GM19238 (cell line): ENCODE results near the gene MYH14.
"Not testable (repeated sequence)": the region's sequence is repeated elsewhere in the genome, so short reads cannot be mapped to it uniquely, and the experiment has no call there.

Experiments
- DNase-seq: peaks from one replicate; pipeline ENCODE4 v3.0.0; 2011; ENCODE audit warnings: low spot score; ENCODE audit not compliant: insufficient read length

MYH14 gene

DNA sequence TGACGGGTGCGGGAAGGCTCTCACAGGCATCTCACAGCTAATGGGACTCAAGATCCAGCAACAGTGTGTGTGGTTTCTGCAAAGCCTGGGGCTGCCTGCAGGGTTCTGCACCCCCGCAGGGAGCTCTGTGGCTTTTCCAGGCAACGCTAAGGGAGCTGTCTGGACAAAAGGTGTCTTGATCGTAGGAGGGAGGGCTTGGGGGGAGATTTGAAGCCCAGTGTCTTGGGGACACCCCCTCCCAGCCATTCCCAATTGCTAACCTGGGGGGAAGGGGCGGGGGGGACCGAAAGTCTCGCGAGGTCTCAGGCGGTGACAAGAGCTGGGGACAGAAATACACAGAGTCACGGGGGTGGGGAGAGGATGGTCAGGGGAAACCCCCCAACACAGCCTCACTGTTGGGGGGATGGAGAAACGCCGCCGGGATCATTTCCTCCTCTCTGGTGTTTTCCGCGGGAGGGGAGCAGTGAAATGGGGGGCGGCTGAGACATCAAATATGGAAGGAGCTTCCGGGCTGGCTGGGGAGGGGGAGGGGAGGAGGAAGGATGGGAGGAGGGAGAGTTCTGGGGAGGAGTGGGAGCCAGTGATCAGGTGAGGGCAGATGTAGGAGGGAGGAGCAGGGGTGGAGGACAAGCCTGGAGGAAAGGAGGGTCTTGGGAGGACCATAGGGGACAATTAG is 112.5 kb downstream of the MYH14 start:
- no peak for DNase-seq

DNA sequence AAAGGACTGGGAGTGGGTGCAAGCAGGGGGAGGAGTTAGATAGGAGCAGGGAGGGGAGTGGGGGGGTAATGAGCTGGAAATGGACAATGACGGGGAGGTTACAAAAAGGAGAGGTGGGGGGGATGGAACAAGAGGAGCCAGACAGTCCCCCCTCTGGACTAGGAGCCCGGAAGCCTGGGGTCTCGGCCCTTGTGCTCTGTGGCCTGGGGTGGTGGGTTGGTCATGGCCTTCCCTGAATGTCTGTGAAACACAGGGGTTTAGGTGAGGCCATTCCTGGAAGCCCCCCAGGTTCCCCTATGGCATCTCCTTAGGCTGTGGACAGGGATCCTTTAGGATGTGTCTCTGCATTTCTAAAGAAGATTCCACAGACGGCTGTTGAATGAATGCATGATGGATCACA is 113.7 kb downstream of the MYH14 start:
- no peak for DNase-seq

DNA sequence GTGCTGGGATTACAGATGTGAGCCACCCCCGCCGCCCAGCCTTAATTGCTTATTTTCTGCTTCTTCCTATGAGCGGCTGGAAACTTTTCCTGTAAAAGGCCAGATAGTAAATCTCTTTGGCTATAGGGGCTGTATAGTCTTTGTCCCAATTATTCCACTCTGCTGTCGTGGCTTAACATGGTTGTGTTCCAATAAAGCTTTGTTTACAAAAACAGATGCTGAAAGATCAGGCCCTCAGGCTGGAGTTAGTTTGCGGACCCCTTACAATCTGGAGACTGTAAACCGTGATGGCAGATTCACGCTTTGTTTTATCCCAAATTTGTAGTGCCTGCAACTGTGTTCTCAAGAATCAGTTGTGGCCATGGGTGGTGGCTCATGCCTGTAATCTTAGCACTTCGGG is 115.0 kb downstream of the MYH14 start:
- no peak for DNase-seq

DNA sequence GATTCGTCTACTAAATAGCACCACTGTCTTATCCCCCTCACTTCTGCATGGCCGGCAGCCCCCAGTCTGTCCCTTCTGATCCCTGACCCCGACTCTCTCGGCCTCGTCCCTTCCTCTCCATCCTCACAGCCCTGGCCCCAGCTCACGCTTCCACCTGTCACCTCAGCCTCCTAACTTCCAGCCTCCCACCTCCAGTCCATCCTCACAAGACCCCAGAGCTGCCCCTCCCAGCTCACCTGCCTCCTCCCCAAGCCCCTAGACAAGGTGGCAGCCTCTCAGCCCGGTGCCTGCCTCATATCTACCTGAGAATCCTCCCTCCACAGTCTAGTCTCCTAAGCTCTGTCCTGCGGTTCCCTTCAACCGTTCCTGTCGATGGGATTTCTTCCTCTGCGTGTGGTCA is 115.7 kb downstream of the MYH14 start:
- no peak for DNase-seq

DNA sequence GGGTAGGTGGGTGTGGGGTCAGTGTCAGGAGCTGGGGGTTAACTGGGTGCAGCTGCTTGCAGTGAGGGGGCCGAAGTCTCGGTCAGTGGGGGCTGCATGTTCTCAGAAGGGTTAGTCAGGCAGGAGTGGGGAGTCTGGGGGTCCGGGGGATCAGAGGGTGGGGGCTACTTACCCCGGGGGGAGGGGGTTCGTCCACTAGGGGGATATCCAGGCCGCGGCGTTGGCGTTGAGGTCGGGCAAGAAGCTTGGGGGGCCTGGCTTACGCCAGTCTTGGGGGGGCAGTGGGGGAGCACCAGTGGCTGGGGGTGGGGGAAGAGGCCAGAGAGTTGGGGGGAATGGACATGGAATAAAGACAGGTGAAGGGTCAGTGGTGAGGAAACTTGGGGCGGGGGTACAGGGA is 116.6 kb downstream of the MYH14 start:
- DNase-seq = no peak

DNA sequence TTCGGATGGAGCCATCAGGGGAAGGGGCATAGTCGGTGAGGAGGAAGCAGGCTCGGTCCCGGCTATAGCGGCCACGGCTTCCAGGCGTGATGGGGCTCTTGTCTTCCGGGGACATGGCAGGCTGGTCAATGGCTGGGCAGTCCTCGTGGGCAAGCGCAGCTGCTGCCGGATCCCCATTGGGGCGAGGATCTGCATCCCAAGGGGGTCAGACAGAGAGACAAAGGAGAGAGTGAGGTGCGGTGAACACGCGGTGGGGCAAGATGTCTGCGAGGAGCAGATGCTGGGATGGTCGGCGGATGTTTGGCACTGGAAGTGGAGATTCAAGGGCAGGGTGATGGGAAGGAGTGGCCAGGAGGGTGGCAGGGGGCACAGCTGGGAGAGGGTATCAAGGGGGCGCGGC is 117.2 kb downstream of the MYH14 start:
- DNase-seq = no peak

DNA sequence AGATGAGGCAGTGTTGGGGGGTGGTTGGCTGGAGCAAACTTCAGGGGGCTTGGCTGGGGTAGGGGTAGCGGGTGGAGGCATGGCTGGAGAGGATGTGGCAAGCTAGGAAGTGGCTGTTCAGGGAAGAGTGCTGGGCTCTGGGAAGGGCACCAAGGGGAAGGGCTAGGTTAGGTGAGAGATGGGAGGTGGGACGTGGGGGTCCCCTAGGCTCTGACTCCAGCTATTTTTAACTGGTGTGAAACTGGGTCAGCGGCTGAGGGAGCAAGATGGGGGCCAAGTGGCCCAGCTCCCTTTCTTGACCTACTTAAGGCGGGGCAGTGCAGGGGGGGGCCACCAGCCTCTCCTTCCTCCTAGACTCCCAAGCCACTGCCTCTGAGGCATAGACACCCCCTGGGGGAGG is 118.4 kb downstream of the MYH14 start:
- no peak for DNase-seq

DNA sequence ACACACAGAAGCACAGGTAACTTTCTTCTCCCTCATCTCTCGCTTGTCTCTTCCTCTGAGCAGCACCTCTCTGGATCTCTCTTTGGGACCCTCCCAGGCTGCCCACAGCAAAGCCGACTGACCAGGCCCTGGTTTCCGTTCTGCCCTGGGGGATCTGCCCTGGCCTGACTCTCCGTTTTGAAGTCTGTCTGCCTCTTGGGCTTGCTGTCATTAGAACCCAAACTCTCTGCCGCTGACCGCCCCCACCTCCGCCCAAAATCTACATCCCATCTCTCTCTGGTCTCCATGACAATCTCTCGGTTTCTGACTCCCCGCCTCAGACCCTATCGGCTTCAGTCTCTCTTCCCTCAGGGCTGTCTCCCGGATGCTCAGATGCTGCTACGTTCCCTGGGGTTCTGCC is 118.8 kb downstream of the MYH14 start:
- DNase-seq = no peak

DNA sequence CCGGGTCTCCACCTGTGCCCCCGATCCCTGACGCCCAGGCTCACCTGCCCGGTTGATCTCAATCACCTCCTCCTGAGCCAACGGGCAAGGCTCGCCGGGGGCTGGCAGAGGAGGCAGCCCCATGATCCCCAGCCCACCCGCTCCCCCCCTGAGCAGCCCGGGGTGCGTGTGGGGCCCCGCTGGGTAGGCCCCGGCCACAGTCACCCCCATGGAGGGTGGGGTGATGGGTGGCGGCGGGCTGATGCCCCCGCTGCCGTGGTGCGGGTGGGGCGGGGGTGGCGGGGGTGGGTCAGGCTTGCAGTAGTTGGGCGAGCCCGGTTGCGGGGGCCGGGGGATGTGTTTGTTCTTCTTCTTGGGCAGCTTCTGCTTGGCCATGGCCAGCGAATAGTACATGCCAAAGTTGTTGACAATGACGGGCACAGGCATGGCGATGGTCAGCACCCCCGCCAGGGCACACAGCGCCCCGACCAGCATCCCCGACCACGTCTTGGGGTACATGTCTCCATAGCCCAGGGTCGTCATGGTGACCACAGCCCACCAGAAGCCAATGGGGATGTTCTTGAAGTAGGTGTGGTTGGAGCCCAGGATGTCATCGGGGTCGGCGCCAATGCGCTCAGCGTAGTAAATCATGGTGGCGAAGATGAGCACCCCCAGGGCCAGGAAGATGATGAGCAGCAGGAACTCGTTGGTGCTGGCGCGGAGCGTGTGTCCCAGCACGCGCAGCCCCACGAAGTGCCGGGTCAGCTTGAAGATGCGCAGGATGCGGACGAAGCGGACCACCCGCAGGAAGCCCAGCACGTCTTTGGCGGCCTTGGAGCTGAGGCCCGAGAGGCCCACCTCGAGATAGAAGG is 119.7 kb downstream of the MYH14 start:
- no peak for DNase-seq

DNA sequence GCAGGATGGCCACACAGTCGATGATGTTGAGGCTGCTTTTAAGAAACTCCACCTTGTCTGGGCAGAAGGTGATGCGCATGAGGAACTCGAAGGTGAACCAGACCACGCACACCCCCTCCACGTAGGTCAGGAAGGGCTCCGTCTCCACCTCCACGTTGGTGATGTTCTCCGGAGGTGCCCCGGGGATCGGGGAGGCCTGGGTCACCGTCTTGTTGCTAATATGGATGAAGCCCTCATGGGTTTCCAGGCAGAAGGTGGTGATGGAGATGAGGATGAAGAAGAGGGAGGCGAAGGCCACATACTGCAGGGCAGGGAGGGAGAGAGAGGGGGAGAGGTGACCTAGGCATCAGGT is 120.3 kb downstream of the MYH14 start:
- no peak for DNase-seq

DNA sequence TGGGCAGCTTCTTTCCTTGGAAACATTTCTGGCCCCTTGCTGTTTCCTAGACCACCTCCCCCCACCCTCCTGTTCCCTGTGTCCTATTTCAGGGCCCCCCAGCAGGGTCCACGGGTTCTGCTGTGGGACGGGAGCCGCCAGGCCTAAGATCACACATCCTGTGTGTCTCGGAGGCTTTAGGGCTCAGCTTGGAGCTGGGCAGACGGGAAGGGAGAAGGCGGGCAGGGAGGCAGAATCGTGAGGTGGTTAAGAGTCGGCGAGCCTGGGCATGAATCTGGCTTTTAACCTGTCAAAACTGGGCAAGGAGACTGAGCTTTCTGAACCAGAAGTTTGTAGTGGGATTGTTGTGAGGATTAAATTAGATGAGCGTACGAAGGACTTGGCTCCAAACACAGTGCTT is 120.9 kb downstream of the MYH14 start:
- no peak for DNase-seq

DNA sequence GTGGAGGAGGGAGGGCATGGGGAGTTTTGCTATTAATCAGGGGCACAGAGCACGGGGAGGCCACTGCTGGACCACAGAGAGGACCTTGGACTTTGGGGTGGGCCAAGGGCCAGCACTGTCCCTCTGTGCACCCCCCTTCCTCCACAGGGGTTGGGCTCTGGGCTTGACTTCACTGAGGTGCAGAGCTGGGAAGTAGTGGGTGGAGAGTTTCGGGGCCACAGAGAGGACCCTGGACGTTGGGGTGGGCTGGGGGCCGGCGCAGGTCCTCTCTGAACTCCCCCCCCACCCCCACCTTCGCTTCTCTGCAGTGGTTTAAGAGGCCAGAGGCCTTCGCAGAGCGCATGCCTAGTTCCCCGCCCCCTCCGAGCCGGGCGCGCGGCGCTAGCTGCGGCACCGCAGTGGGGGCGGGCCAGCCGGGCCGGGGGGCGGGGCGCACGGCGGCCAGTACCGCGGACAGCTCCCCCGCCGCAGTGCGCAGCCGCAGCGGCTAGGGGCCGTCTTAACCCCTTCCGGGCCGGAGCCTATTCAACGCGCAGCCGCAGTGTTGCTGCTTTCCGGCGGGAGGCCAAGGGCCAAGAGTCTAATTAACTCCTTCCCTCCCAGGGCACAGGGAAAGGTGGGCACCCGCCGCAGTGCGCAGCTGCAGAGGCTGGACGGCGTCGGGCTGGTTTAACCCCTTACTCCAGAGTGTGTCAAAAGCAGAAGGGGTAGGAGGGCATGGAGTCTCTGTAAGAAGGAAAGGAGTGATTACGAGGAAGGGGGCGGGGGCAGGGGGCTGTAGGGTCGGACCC is 122.1 kb downstream of the MYH14 start:
- peak; percentile 92 for DNase-seq

DNA sequence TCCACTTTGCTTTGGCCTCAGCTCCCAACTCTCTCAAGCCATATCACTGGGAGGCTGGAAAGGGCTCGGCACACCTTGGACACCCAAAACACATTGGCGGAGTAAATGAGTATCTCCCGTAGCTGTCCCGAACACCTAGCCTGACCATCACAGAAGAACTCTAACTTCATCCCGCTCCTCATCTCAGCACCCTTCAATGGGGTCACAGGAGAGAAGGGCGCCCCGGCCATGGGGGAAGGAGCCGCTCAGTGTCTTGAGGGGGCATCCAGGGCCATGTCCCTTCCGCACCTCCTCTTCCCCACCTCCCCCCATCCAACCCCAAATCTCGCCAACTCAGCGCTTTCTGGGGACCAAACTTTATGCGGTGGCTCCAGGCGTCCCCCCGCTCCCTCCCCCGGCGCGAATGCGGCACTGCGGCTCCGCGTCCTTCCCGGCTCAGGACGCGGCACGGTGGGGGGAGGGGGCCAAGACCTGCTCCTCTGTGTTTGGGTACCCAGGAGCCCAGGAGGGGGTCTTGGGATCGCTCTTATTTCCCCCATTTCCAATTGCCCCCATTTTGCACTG is 122.8 kb downstream of the MYH14 start:
- no peak for DNase-seq

DNA sequence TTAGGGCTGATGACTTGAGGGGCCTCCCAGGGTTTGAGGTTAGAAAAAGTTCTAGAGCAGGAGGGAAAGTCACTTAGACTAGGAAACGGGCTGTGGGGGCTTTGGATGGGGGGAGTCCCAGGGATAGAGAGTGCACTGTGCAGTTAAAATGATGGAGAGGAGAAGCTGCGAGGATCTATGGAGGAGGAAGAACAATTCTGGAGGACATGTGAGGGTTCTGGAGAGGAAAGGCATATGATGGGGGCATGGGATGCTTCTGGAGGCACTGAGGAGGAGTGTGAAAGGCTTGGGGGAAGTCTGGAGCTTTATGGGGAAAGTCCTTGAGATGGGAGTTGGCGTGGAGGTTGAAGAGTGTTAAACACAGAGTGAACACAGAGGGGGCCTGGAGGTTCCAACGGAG is 123.6 kb downstream of the MYH14 start:
- no peak for DNase-seq

DNA sequence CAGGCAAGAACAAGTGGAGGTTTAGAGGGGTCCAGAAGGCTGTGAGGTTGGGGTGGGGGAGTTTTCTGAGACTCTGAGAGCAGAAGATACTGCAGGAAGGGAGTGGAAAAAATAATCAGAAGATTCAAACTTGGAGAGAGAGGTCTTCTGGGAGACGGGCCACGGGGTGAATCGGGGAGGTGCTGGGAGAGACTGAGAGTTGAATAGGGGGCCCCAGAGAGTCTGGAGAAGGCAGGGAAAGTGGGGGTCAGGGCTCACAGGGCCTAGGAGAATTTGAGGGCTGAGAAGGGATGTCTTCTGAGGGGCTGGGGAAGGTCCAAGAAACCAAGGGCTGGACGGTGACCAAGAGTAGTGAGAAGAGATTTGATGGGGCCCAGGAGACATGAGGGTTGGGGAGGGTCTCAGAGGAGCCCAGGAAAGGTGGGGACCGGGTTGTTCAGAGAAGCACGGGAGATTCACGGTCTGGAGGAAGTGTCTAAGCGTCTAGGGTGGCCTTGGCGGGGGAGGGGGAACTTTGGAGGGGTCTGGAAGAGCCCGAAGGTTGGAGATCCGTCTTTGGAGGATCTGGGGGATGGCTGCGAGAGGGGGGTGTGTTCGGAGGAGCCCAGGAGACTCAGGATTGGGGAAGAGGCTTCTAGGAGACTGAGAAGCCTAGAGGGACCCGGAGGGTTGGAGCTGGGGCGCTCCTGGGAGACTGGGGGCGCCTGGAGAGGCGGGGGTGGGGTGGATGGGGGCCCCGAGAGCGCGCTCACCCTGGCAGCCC is 124.2 kb downstream of the MYH14 start:
- DNase-seq = no peak

DNA sequence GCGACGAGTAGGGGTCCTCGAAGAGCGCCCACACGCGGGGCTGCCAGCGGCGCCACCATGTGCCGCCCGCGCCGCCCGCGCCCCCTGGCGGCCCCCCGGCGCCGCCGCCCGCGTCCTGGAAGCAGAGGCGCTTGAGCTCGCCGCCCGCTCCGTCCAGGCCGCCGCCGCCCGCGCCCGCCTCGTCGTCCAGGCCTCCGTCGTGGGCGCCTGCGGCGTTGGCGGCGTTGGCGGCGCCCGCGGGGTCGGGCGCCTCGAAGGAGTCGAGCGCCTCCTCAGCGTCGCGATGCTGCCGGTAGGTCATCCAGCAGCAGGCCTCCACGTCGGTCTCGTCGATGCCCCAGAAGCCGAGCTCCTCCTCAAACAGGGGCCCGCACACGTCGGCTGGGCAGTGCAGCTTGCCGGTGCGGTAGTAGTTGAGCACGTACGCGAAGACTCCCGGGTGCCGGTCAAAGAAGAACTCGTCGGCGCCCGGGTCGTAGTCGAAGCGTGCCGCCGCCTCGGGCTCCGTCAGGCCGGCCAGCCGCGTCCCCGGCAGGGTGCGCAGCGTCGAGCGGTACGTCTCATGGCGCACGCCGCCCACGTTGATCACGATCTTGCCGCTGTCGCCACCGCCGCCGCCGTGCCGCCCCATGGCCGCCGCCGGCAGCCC is 124.9 kb downstream of the MYH14 start:
- DNase-seq = no peak

DNA sequence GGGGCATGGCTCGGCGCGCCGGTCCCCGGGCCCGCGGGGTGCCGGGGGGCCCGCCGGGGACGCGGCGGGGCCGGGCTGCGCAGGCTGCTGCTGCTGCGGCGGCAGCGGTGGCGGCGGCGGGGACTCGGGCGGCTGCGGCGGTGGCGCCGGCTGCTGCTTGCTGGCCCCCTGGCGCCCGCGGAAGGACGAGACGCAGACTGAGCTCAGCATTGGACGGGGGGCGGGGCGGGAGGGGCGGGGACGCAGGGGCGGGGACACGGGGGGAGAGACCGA is 125.4 kb downstream of the MYH14 start:
- DNase-seq = no peak

DNA sequence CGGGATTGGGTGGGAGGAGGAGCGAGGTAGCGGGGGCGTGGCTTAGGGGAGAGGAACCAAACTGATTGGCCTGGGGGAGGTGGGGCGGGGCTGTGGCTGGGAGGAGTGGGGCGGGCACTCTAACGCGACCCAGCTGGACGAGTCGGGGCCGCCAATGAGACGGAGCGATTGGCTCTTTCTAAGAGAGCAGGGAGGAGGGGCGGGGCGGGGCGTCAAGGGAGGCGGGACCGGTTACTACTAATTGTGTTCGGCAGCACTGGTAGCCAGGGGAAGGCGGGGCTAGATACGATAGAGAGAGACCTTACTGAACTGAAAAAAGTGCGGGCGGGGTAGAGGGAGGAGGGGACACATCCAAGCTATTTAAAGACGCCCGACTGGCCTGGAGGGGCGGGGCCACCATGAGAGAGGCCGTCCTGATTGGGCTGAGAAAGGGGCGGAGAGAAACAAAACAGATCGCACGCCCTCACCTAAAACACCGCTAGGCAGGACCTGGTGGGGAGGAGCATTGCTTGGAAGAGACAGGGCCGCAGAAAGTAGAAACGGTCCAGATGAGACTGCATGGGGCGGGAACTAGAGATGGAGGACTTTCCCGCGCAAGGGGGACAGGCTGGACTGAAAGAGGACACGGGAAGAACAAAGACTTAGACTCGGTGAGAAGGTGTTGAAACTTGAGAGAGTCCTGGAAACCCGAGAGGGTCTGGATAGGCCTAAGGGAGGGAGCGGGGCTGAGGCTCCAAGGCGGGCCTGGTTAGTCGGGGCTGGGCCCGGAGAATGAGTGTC is 125.9 kb downstream of the MYH14 start, which contains the start of gene KCNC3:
Gene KCNC3 (minus strand): TSS at position 232 of the 780 bp plus-strand sequence. CDS start 295 bp downstream, outside the sequence.
- peak; percentile 96 for DNase-seq

DNA sequence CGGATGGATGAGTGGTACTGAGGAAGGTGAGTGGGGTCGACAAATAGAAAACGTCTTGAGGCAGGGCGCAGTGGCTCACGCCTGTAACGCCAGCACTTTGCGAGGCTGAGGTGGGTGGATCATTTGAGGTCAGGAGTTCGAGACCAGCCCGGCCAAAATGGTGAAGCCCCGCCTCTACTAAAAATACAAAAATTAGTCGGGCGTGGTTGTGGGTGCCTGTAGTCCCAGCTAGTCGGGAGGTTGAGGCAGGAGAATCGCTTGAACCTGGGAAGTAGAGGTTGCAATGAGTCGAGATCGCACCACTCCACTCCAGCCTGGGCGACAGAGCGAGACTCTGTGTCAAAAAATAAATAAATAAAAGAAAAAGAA is 126.5 kb downstream of the MYH14 start:
- not testable (repeated sequence) for DNase-seq
